Measurements from ENCODE around the gene PLEKHG4B. TPM values are rescaled to one million over a fixed set of nuclear protein-coding genes. Genes with fewer than 3 reads are reported as not detected.

The PLEKHG4B gene
- total RNA-seq, 1 experiment from 2014 or later: 1.2 TPM

- no peaks in the 10 kb centered on the region for H3K79me2 ChIP-seq (ENCODE audit: low read length)
- CTCF ChIA-PET: no interaction called here
- no peaks in the 10 kb centered on the region for H3K9me3 ChIP-seq (ENCODE audit: low read length)
- H3K4me3 ChIP-seq (ENCODE audit: low read length): no peak overlapping the region
- no peaks in the 10 kb centered on the region for H3K4me1 ChIP-seq (ENCODE audit: insufficient read depth, low read length)
- H3K9me2 ChIP-seq (replicated peaks; ENCODE audit: low read length): no peaks in the 10 kb centered on the region
- ATAC-seq: no peak
- POLR2A ChIA-PET (ENCODE audit: unreplicated experiment): no interaction called here
- H3K4me2 ChIP-seq (ENCODE audit: low read length): no peak overlapping the region
- H3K9ac ChIP-seq (ENCODE audit: low read length): no peak overlapping the region
- H2AFZ ChIP-seq (ENCODE audit: low read length): no peak overlapping the region
- no peaks in the 10 kb centered on the region for H3F3A ChIP-seq (ENCODE audit: low read length, unreplicated experiment)
- TF ChIP-seq CTCF (conservative IDR thresholded peaks at IDR 0.05; ENCODE audit: low read depth, low read length) (no peak), EZH2phosphoT487 (IDR thresholded peaks at IDR 0.05; ENCODE audit: borderline replicate concordance, low read length) (no peak), EZH2 (IDR thresholded peaks at IDR 0.05; ENCODE audit: low read length, unreplicated experiment) (no peak)
- no peaks in the 10 kb centered on the region for H3K27me3 ChIP-seq (ENCODE audit: low read length)
- DNase-seq: no peak
- H4K20me1 ChIP-seq (ENCODE audit: low read length): no peaks in the 10 kb centered on the region
- intact Hi-C loops (cut with micrococcal nuclease): no loop called here
- H3K36me3 ChIP-seq (ENCODE audit: low read depth, low read length): no peaks in the 10 kb centered on the region
- no peak overlapping the region for H3K27ac ChIP-seq (ENCODE audit: low read length)
- no TSS peak for BruUV-seq (replicated peaks)
These were observed 14.4 kb upstream of the PLEKHG4B start for GRCh38 chr5:77546-77945.

- no peak overlapping the region for H3K4me3 ChIP-seq (ENCODE audit: low read length)
- intact Hi-C loops (cut with micrococcal nuclease): loop anchor here (1.0 kb wide), 1 partner anchor 110 kb away; no protein-coding TSS in a partner anchor
- no peak overlapping the region for H2AFZ ChIP-seq (ENCODE audit: low read length)
- no peaks in the 10 kb centered on the region for H3K9me2 ChIP-seq (replicated peaks; ENCODE audit: low read length)
- BruUV-seq (replicated peaks): no TSS peak
- H3K4me2 ChIP-seq (ENCODE audit: low read length): no peak overlapping the region
- no peak overlapping the region for H3K9ac ChIP-seq (ENCODE audit: low read length)
- H3K4me1 ChIP-seq (ENCODE audit: insufficient read depth, low read length): no peaks in the 10 kb centered on the region
- H3K36me3 ChIP-seq (ENCODE audit: low read depth, low read length): no peaks in the 10 kb centered on the region
- no peak overlapping the region for H3K27ac ChIP-seq (ENCODE audit: low read length)
- no peaks in the 10 kb centered on the region for H4K20me1 ChIP-seq (ENCODE audit: low read length)
- DNase-seq: peak; percentile 69
- TF ChIP-seq CTCF (conservative IDR thresholded peaks at IDR 0.05; ENCODE audit: low read depth, low read length) (peak; percentile 89), EZH2phosphoT487 (IDR thresholded peaks at IDR 0.05; ENCODE audit: borderline replicate concordance, low read length) (no peak)
- peak; percentile 92 for ATAC-seq
- no peaks in the 10 kb centered on the region for H3K9me3 ChIP-seq (ENCODE audit: low read length)
- no peaks in the 10 kb centered on the region for H3F3A ChIP-seq (ENCODE audit: low read length, unreplicated experiment)
- POLR2A ChIA-PET (ENCODE audit: unreplicated experiment): no interaction called here
- no peaks in the 10 kb centered on the region for H3K27me3 ChIP-seq (ENCODE audit: low read length)
- CTCF ChIA-PET: no interaction called here
- no peaks in the 10 kb centered on the region for H3K79me2 ChIP-seq (ENCODE audit: low read length)
These were observed 13.8 kb upstream of the PLEKHG4B start for GRCh38 chr5:77957-78804.

GRCh38 chr5:78805-79149, 13.2 kb upstream of the PLEKHG4B start:
- Histone ChIP-seq H3K36me3 (ENCODE audit: low read depth, low read length) (no peaks in the 10 kb centered on the region), H3K4me1 (ENCODE audit: insufficient read depth, low read length) (no peaks in the 10 kb centered on the region), H2AFZ (ENCODE audit: low read length) (no peak overlapping the region), H3K79me2 (ENCODE audit: low read length) (no peaks in the 10 kb centered on the region), H3K9me3 (ENCODE audit: low read length) (no peaks in the 10 kb centered on the region), H4K20me1 (ENCODE audit: low read length) (no peaks in the 10 kb centered on the region), H3F3A (ENCODE audit: low read length, unreplicated experiment) (no peaks in the 10 kb centered on the region), H3K9ac (ENCODE audit: low read length) (no peak overlapping the region), H3K27ac (ENCODE audit: low read length) (no peak overlapping the region), H3K4me2 (ENCODE audit: low read length) (no peak overlapping the region), H3K9me2 (replicated peaks; ENCODE audit: low read length) (no peaks in the 10 kb centered on the region), H3K27me3 (ENCODE audit: low read length) (no peaks in the 10 kb centered on the region), H3K4me3 (ENCODE audit: low read length) (no peak overlapping the region)
- no peak for DNase-seq
- no peak for TF ChIP-seq EZH2 (IDR thresholded peaks at IDR 0.05; ENCODE audit: low read length, unreplicated experiment)
- TF ChIP-seq EZH2phosphoT487 (IDR thresholded peaks at IDR 0.05; ENCODE audit: borderline replicate concordance, low read length): no peak
- no peak; the same call in 1 of the 2 replicates for TF ChIP-seq CTCF (conservative IDR thresholded peaks at IDR 0.05; ENCODE audit: low read depth, low read length)
- no TSS peak for BruUV-seq (replicated peaks)
- intact Hi-C loops (cut with micrococcal nuclease): loop anchor here (1.0 kb wide), 1 partner anchor 110 kb away; no protein-coding TSS in a partner anchor
- ChIA-PET POLR2A (ENCODE audit: unreplicated experiment) (no interaction called here), CTCF (no interaction called here)
- no peak for ATAC-seq
